Panc1 (cell line): ENCODE data around the gene ADCY9. TPM values are rescaled to one million over a fixed set of nuclear protein-coding genes. Genes with fewer than 3 reads are reported as not detected.

ENCODE experiments used
- ATAC-seq: fragments of 200-7000 bp; cut with Tn5 transposase; 2 replicates; pipeline ENCODE4 v1.9.1; 2020; ENCODE audit warnings: mild to moderate bottlenecking, moderate library complexity
- BruUV-seq: library from RNA; stranded (reverse); fragments of 400-500 nt; replicated peaks from 2 replicates; lab custom pipeline; 2021; lab: Mats Ljungman, UMichigan
- CTCF ChIA-PET: fragments of 300-600 bp; sonication (Branson Sonifier 250); formaldehyde crosslinking; loops from one replicate; lab custom pipeline; 2022; ENCODE audit warnings: antibody characterized with exemption; lab: Charles Lee
- POLR2A ChIA-PET: fragments of 300-600 bp; sonication (Branson Sonifier 250); formaldehyde crosslinking; loops from one replicate; lab custom pipeline; 2022; ENCODE audit warnings: antibody characterized with exemption; lab: Charles Lee
- DNase-seq: peaks from one replicate; pipeline ENCODE4 v3.0.0-alpha.2; 2010; ENCODE audit warnings: low read depth, low spot score
- H3K27ac ChIP-seq: 2 replicates; pipeline ENCODE4 v1.5.1; 2011; ENCODE audit warnings: mild to moderate bottlenecking, low read length, inconsistent platforms
- H3K27me3 ChIP-seq: fragments of 200-500 bp; sonication (Bioruptor generic); 2 replicates; pipeline ENCODE4 v1.6.0; 2014; ENCODE audit warnings: low read length, inconsistent platforms; ENCODE audit not compliant: control insufficient read depth, insufficient read depth
- H3K36me3 ChIP-seq: fragments of 200-500 bp; sonication (Bioruptor generic); 2 replicates; pipeline ENCODE4 v1.5.1; 2014; ENCODE audit warnings: inconsistent platforms, mild to moderate bottlenecking, low read length, moderate library complexity; ENCODE audit not compliant: control insufficient read depth, insufficient read depth
- H3K4me1 ChIP-seq: 2 replicates; pipeline ENCODE4 v1.5.1; 2011; ENCODE audit warnings: inconsistent platforms, mild to moderate bottlenecking, low read length, moderate library complexity; ENCODE audit not compliant: control insufficient read depth, insufficient read depth
- H3K4me3 ChIP-seq, 2 experiments: 2 replicates each; pipeline ENCODE4 v1.5.1; 2011 to 2012; ENCODE audit warnings: low read depth in 2 of 2, low read length in 2 of 2, mild to moderate bottlenecking in 2 of 2, inconsistent platforms in 1 of 2, moderate library complexity in 1 of 2
- H3K9me3 ChIP-seq: fragments of 200-500 bp; sonication (Bioruptor generic); 2 replicates; pipeline ENCODE4 v1.5.1; 2014; ENCODE audit warnings: low read depth, mild to moderate bottlenecking, inconsistent platforms, low read length, moderate library complexity; ENCODE audit not compliant: control insufficient read depth, insufficient read depth
- POLR2AphosphoS5 ChIP-seq: IDR thresholded peaks from 2 replicates; pipeline ENCODE4 v1.6.1; 2012; ENCODE audit warnings: mild to moderate bottlenecking, low read depth, low read length, moderate library complexity
- SIN3A ChIP-seq: IDR thresholded peaks from 2 replicates; pipeline ENCODE4 v1.6.1; 2012; ENCODE audit warnings: low read depth, mild to moderate bottlenecking, low read length, moderate library complexity, borderline replicate concordance; ENCODE audit not compliant: insufficient read depth
- TCF7L2 ChIP-seq: IDR thresholded peaks from 2 replicates; pipeline ENCODE4 v1.6.1; 2011; ENCODE audit warnings: mild to moderate bottlenecking, low read depth, low read length, inconsistent platforms
- in situ Hi-C: cut with HindIII; loops from 2 replicates; pipeline ENCODE4 v1.10.0; 2016; ENCODE audit warnings: low sequenced_read_pairs, low pct_unique_long_range_greater_than_20kb
- intact Hi-C: fragments of 100-400 bp; cut with micrococcal nuclease; formaldehyde crosslinking; loops from one replicate; pipeline ENCODE4 v1.10.0; 2022; ENCODE audit not compliant: unreplicated experiment
- total RNA-seq: library from RNA; stranded (reverse); gene quantifications from one replicate; pipeline ENCODE4 v1.2.1, GENCODE V29; 2021; ENCODE audit not compliant: unreplicated experiment
- TF ChIP-seq, protein P1 (sequence below): fragments of 450-650 bp; IDR thresholded peaks from 2 replicates; pipeline ENCODE4 v1.5.1; 2017; ENCODE audit warnings: mild to moderate bottlenecking
- TF ChIP-seq, protein P2 (sequence below), 2 experiments: IDR thresholded peaks; 2 replicates each; pipeline ENCODE4 v1.6.1; 2011 to 2012; ENCODE audit warnings: low read depth in 2 of 2, control low read depth in 1 of 2, low read length in 1 of 2, mild to moderate bottlenecking in 1 of 2, moderate library complexity in 1 of 2; ENCODE audit not compliant: insufficient read depth in 1 of 2

The ADCY9 gene
- total RNA-seq, 1 experiment from 2014 or later = 29.8 TPM

DNA sequence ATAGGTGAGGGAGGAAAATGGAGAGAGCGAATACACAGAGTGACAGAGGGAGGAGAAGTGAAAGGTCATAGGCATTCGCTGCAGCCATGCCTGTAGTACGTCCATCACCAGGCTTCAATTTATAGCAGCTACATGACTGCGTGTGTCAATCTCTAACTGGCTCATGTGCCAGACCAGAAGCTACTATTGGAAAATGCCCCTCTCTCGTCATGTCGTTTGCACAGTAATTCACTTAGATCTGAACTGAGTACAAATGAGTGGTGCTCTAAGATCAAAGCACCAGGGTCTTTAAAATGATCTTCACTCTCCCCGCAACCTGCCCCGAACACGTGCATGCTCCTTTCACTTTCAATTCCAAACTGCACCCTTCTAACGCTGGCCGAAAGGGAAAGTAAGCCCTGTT lies 51.3 kb downstream of the ADCY9 start:
- peak; percentile 68; the same call in 1 of the 2 replicates for TF ChIP-seq TCF7L2
- no peak for TF ChIP-seq SIN3A
- TF ChIP-seq POLR2AphosphoS5 = no peak
- Histone ChIP-seq H3K4me1 (peaks cover 21% of the 10 kb centered on the region), H3K36me3 (no peaks in the 10 kb centered on the region), H3K4me3 (peak overlapping the region; percentile 24 to 52), H3K27me3 (no peaks in the 10 kb centered on the region), H3K27ac (peak overlapping the region; percentile 82), H3K9me3 (peaks cover 22% of the 10 kb centered on the region; the same call in 1 of the 2 replicates)
- BruUV-seq = no TSS peak
- ChIA-PET POLR2A (interaction anchor here (0.5 kb wide), 1 partner anchor 45 kb away, joined by 6 read pairs; no protein-coding TSS in a partner anchor), CTCF (no interaction called here)
- ATAC-seq (peak; percentile 86), DNase-seq (no peak)
- in situ Hi-C loops = no loop called here
- intact Hi-C loops = no loop called here

DNA sequence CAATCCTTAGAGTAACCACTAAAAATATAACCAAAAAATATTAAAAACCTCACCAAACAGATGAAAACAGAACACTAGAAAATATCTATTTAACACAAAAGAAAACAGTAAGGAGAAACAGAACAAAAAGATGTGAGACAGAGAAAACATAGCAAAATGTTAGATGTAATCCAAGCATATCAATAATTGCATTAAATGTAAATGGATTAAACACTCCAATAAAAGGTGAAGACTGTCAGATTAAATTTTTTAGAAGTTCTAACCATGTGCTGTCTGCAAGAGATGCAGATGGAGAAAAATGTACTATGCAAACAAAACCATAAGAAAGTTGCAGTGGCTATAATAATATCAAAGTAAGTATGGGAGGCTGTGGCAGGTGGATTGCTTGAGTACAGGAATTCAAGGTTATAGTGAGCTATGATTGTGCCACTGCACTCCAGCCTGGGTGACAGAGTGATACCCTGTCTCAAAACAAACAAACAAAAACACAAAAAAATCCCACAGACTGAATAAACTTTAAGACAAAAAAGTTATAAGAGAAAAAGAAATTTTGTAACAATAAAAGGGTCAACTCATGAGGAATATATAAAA lies 53.9 kb downstream of the ADCY9 start:
- DNase-seq = no peak
- H3K4me1 ChIP-seq = peaks cover 24% of the 10 kb centered on the region
- TF ChIP-seq POLR2AphosphoS5 = no peak
- TF ChIP-seq, protein P1, sequence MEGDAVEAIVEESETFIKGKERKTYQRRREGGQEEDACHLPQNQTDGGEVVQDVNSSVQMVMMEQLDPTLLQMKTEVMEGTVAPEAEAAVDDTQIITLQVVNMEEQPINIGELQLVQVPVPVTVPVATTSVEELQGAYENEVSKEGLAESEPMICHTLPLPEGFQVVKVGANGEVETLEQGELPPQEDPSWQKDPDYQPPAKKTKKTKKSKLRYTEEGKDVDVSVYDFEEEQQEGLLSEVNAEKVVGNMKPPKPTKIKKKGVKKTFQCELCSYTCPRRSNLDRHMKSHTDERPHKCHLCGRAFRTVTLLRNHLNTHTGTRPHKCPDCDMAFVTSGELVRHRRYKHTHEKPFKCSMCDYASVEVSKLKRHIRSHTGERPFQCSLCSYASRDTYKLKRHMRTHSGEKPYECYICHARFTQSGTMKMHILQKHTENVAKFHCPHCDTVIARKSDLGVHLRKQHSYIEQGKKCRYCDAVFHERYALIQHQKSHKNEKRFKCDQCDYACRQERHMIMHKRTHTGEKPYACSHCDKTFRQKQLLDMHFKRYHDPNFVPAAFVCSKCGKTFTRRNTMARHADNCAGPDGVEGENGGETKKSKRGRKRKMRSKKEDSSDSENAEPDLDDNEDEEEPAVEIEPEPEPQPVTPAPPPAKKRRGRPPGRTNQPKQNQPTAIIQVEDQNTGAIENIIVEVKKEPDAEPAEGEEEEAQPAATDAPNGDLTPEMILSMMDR = no peak
- no peak for TF ChIP-seq TCF7L2
- TF ChIP-seq, protein P2, sequence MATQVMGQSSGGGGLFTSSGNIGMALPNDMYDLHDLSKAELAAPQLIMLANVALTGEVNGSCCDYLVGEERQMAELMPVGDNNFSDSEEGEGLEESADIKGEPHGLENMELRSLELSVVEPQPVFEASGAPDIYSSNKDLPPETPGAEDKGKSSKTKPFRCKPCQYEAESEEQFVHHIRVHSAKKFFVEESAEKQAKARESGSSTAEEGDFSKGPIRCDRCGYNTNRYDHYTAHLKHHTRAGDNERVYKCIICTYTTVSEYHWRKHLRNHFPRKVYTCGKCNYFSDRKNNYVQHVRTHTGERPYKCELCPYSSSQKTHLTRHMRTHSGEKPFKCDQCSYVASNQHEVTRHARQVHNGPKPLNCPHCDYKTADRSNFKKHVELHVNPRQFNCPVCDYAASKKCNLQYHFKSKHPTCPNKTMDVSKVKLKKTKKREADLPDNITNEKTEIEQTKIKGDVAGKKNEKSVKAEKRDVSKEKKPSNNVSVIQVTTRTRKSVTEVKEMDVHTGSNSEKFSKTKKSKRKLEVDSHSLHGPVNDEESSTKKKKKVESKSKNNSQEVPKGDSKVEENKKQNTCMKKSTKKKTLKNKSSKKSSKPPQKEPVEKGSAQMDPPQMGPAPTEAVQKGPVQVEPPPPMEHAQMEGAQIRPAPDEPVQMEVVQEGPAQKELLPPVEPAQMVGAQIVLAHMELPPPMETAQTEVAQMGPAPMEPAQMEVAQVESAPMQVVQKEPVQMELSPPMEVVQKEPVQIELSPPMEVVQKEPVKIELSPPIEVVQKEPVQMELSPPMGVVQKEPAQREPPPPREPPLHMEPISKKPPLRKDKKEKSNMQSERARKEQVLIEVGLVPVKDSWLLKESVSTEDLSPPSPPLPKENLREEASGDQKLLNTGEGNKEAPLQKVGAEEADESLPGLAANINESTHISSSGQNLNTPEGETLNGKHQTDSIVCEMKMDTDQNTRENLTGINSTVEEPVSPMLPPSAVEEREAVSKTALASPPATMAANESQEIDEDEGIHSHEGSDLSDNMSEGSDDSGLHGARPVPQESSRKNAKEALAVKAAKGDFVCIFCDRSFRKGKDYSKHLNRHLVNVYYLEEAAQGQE (IDR thresholded peaks at IDR 0.05; ENCODE audit: insufficient read depth in 1 of 2, low read depth in 2 of 2, low read length in 1 of 2) = no peak
- TF ChIP-seq SIN3A = no peak
- CTCF ChIA-PET = no interaction called here
- intact Hi-C loops = no loop called here
- no peak overlapping the region for H3K27ac ChIP-seq
- no peak for ATAC-seq
- POLR2A ChIA-PET = interaction anchor here (0.6 kb wide), 1 partner anchor 40 kb away, joined by 3 read pairs; no protein-coding TSS in a partner anchor
- BruUV-seq = no TSS peak
- H3K36me3 ChIP-seq = no peaks in the 10 kb centered on the region
- H3K27me3 ChIP-seq = no peaks in the 10 kb centered on the region
- peaks cover 22% of the 10 kb centered on the region; the same call in 1 of the 2 replicates for H3K9me3 ChIP-seq
- in situ Hi-C loops = no loop called here
- H3K4me3 ChIP-seq = no peak overlapping the region

DNA sequence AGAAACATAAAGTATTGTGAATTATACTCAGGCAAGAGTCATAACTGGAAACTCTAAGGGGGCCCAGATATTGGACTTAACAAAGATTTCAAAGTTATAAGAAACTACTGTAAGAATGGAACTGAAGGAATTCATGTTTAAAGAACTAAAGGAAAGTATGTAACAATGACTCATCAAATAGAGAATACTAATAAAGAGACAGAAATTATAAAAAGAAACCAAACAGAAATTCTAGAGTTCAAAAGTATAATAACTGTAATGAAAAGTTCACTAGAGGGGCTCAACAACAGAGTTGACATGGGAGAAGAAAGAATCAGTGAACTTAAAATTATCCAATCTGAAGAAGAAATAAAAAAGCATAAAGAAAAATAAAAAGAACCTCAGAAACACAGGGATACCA lies 55.4 kb downstream of the ADCY9 start:
- ATAC-seq = no peak
- H3K27ac ChIP-seq = peak overlapping the region; percentile 35; the same call in 1 of the 2 replicates
- in situ Hi-C loops (no loop called here), intact Hi-C loops (no loop called here)
- no peaks in the 10 kb centered on the region for H3K36me3 ChIP-seq
- CTCF ChIA-PET = no interaction called here
- no peaks in the 10 kb centered on the region for H3K27me3 ChIP-seq
- peaks cover 24% of the 10 kb centered on the region for H3K4me1 ChIP-seq
- POLR2A ChIA-PET = interaction anchor here (0.6 kb wide), 1 partner anchor 57 kb away, joined by 3 read pairs; no protein-coding TSS in a partner anchor
- BruUV-seq = no TSS peak
- peaks cover 22% of the 10 kb centered on the region; the same call in 1 of the 2 replicates for H3K9me3 ChIP-seq
- TF ChIP-seq, protein P1 = no peak
- no peak for TF ChIP-seq POLR2AphosphoS5
- TF ChIP-seq, protein P2 (IDR thresholded peaks at IDR 0.05; ENCODE audit: insufficient read depth in 1 of 2, low read depth in 2 of 2, low read length in 1 of 2) = no peak
- no peak for TF ChIP-seq SIN3A
- no peak for TF ChIP-seq TCF7L2
- DNase-seq = no peak
- no peak overlapping the region for H3K4me3 ChIP-seq
